Adrenal gland (tissue), 12 donors: ENCODE results near the gene ASAP2. TPM values are rescaled to one million over a fixed set of nuclear protein-coding genes. Genes with fewer than 3 reads are reported as not detected.

Experiments
- DNase-seq, 7 donors: peaks; one replicate each; pipeline ENCODE4 v3.0.0-alpha.2; 2019 to 2020
- H3K27ac ChIP-seq, 5 donors: fragments of 200-600 bp; sonication (generic) in 4 of 5; 1 replicate in 3 of 5; 2 replicates in 2 of 5; pipeline versions ENCODE4 v1.5.1 to v1.8.0; 2016 to 2020; ENCODE audit warnings: mild to moderate bottlenecking in 1 of 5
- H3K27me3 ChIP-seq: fragments of 200-600 bp; 2 replicates; pipeline ENCODE4 v1.8.0; 2021
- H3K36me3 ChIP-seq, 2 donors: fragments of 200-600 bp; replicated peaks in 1 of 2; 1 replicate in 1 of 2; 2 replicates in 1 of 2; pipeline versions ENCODE4 v1.5.1 to v1.8.0; 2018 to 2022
- H3K4me1 ChIP-seq, 2 donors: fragments of 200-600 bp; replicated peaks in 1 of 2; 1 replicate in 1 of 2; 2 replicates in 1 of 2; pipeline versions ENCODE4 v1.5.1 to v1.8.0; 2018 to 2021
- H3K4me3 ChIP-seq, 4 donors: fragments of 200-600 bp; sonication (generic) in 3 of 4; one replicate each; pipeline ENCODE4 v1.5.1; 2016 to 2018
- H3K9me3 ChIP-seq, 3 donors: fragments of 200-600 bp; sonication (generic) in 1 of 3; replicated peaks in 1 of 3; 1 replicate in 2 of 3; 2 replicates in 1 of 3; pipeline versions ENCODE4 v1.5.1 to v1.8.0; 2016 to 2021
- POLR2A ChIP-seq, 2 donors: fragments of 450-650 bp; IDR thresholded peaks; one replicate each; pipeline ENCODE4 v1.6.1; 2017; ENCODE audit warnings: antibody characterized with exemption in 2 of 2, mild to moderate bottlenecking in 2 of 2, moderate library complexity in 1 of 2
- WGBS, 4 donors: extraction: QIAGEN DNeasy Blood & Tissue Kit in 2 of 4; methylation state at CpG; one replicate each; pipeline versions ENCODE4 v1.1.5 to v1.1.7; 2013 to 2017; 5-methylcytosine and 5-hydroxymethylcytosine counted together
- intact Hi-C, 2 donors: fragments of 100-400 bp; cut with DNase I; formaldehyde crosslinking; loops; one replicate each; pipeline versions ENCODE4 v1.14.1 to v1.15.0; 2022 to 2023
- polyA plus RNA-seq, 3 donors: library from polyadenylated mRNA; stranded (reverse); fragments of 200-250 nt in 2 of 3; fragments of 350-450 nt in 1 of 3; fragmentation: Illumina TruSeq in 1 of 3; extraction: RNeasy Lipid Tissue Mini Kit (QIAGEN cat#74804) in 1 of 3; gene quantifications; one replicate each; pipeline ENCODE4 v1.2.3, GENCODE V29; 2013 to 2014
- total RNA-seq, 9 donors: library from RNA; depleted of rRNA in 4 of 9; stranded (reverse); fragments of >200 nt in 4 of 9; fragments of 120-200 nt in 1 of 9; fragmentation: NEBNext Ultra II Directional in 1 of 9; extraction: Animal tissue kit (Norgen Biotek cat#: 25700) in 1 of 9; gene quantifications; one replicate each; pipeline versions ENCODE4 v1.1.0 to v1.2.4, GENCODE V29; 2013 to 2023
- TF ChIP-seq, protein P1 (sequence below), 6 experiments: fragments of 450-650 bp in 4 of 6; fragments of 200-600 bp in 2 of 6; sonication (generic) in 1 of 6; IDR thresholded peaks; 1 replicate in 5 of 6; 2 replicates in 1 of 6; pipeline versions ENCODE4 v1.5.1 to v1.8.0; 2016 to 2021; ENCODE audit warnings: antibody characterized with exemption in 6 of 6, mild to moderate bottlenecking in 2 of 6, moderate library complexity in 1 of 6
- donor health status: healthy with polysubstance abuse.
- donor health status: Bipolar disorder and iron deficiency.
- donor health status: DM: yes; HTN: yes; CAD: no.
- donor health status: DM: no; HTN: no; CAD: no.
- donor health status: DM: no; HTN: no; CAD: no.
- donor health status: DM: yes; HTN: yes; CAD: no.

ASAP2 gene
- total and polyA plus RNA-seq, 12 donors: 5.4 to 12.9 (median 7.7) TPM

DNA sequence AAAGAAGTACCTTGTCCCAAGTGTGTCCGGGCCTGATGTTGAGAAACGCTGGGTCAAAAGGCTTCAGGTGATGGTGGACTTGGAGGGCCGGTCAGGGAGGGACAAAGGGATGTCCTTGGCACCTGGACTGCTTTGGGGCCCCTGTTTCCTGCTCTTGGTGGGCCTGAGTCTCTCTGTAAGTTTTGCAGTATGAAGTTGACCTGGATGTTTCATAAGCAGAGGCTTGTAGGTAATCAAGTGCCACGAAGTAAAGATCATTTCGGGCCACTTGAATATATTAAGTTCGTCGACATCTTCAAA is 29.4 kb downstream of the ASAP2 start:
- intact Hi-C loops: no loop called here
- TF ChIP-seq, protein P1, sequence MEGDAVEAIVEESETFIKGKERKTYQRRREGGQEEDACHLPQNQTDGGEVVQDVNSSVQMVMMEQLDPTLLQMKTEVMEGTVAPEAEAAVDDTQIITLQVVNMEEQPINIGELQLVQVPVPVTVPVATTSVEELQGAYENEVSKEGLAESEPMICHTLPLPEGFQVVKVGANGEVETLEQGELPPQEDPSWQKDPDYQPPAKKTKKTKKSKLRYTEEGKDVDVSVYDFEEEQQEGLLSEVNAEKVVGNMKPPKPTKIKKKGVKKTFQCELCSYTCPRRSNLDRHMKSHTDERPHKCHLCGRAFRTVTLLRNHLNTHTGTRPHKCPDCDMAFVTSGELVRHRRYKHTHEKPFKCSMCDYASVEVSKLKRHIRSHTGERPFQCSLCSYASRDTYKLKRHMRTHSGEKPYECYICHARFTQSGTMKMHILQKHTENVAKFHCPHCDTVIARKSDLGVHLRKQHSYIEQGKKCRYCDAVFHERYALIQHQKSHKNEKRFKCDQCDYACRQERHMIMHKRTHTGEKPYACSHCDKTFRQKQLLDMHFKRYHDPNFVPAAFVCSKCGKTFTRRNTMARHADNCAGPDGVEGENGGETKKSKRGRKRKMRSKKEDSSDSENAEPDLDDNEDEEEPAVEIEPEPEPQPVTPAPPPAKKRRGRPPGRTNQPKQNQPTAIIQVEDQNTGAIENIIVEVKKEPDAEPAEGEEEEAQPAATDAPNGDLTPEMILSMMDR (IDR thresholded peaks at IDR 0.05): no peak
- TF ChIP-seq POLR2A (IDR thresholded peaks at IDR 0.05): no peak
- DNase-seq: no peak
- Histone ChIP-seq H3K4me1 (peaks cover 0 to 55% of the 10 kb centered on the region in 2 donors), H3K4me3 (no peak overlapping the region), H3K36me3 (no peaks in the 10 kb centered on the region), H3K27me3 (no peaks in the 10 kb centered on the region), H3K9me3 (no peaks in the 10 kb centered on the region), H3K27ac (peak overlapping the region in 4 of 5 donors; percentile 34 to 95 (median 67))
- WGBS, 4 donors: 84 to 89% (median 87%) methylated on average over 7 of the region's 7 CpGs

DNA sequence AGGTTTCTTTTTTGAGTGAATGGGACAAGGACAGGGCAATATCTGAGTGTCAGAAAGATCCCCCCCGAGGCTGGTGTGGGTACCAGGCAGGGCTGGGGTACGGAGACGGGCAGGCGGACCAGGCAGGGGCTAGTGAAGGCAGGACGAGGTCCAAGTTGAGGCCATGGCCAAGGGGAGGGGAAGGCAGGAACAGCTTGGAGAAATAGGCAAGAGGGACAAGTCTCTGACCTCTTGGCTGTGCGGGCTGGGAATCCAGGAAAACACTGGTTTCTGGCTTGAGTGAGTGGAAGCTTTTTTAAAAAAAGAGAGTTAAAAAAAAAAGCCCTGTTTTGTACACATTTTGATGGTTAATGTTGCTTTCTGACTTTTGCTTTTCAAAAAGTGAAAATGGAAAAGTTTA is 30.3 kb downstream of the ASAP2 start:
- Histone ChIP-seq H3K27me3 (no peaks in the 10 kb centered on the region), H3K9me3 (no peaks in the 10 kb centered on the region), H3K36me3 (no peaks in the 10 kb centered on the region), H3K27ac (peak overlapping the region in 4 of 5 donors; percentile 55 to 87 (median 68)), H3K4me1 (peaks cover 0 to 55% of the 10 kb centered on the region in 2 donors), H3K4me3 (no peak overlapping the region)
- peak in 3 of 7 donors; percentile 30 to 59 (median 37) for DNase-seq
- intact Hi-C loops: no loop called here
- TF ChIP-seq, protein P1 (IDR thresholded peaks at IDR 0.05): no peak
- no peak for TF ChIP-seq POLR2A (IDR thresholded peaks at IDR 0.05)
- WGBS, 4 donors: 56 to 72% (median 65%) methylated on average over 6 of the region's 6 CpGs

DNA sequence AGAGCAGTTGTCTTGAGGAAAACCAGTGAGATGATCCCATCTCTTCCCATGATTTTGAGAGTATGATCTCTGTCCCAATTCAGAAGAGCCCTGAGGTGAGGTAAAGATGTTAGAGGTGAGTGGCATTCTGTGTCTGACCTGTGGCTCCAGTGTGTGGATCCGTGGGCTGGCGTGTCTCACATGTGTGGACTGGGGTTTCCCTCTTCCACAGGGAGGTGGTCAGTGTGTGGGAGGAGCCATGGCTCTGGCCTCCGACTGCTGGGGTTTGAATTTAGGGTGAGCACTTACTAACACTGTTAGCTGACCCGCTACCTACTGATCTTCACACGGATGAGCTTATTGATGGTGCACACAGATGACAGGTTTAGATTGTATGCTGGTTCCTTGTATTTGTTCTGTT is 31.2 kb downstream of the ASAP2 start:
- Histone ChIP-seq H3K27ac (peak overlapping the region in 2 of 5 donors; percentile 69 to 73), H3K27me3 (no peaks in the 10 kb centered on the region), H3K4me1 (peaks cover 0 to 55% of the 10 kb centered on the region in 2 donors), H3K4me3 (no peak overlapping the region), H3K36me3 (no peaks in the 10 kb centered on the region), H3K9me3 (no peaks in the 10 kb centered on the region)
- intact Hi-C loops: no loop called here
- DNase-seq: peak in 1 of 7 donors; percentile 43
- TF ChIP-seq, protein P1 (IDR thresholded peaks at IDR 0.05): no peak
- TF ChIP-seq POLR2A (IDR thresholded peaks at IDR 0.05): no peak
- WGBS, 4 donors: 88 to 94% (median 92%) methylated on average over 4 to 5 of the region's 5 CpGs

DNA sequence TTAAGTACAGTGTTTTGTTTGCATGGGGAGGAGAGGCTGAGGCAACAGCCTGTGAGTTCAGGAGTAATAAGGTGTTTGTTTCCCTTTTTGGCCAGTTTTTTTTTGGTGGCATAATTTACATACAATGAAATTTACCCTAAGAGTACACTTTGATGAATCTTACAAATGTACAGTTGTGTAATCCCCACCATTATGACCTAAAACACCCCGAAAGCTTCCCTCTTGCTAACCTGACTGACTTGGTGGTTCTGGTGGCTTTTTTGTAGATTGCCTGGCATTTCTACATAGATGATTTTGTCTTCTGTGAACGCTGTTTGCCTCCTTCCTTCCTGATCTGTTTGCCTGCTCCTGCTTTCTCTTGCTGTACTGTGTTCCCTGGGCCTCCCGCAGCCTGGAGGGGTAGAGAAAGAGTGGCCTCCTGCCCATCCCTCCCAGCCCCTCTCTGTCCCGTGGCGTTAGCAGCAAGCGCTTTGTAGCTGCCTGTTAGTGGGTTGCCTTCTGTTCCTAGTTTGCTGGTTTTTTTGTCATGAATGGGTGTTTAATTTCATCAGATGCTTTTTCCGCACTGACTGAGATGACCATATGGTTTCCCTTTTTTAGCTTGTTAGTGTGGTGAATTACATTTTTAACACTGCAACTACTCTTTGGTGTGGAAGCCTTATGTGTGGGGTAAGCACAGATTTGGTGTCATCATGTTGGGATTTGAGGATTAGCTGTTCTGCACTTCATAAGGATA is 32.1 kb downstream of the ASAP2 start:
- TF ChIP-seq POLR2A (IDR thresholded peaks at IDR 0.05): no peak
- TF ChIP-seq, protein P1 (IDR thresholded peaks at IDR 0.05): no peak

More for the DNA sequence above, 32.1 kb downstream of the ASAP2 start:
- DNase-seq: peak in 1 of 7 donors; percentile 21
- H3K36me3 ChIP-seq: no peaks in the 10 kb centered on the region
- H3K9me3 ChIP-seq: no peaks in the 10 kb centered on the region
- WGBS, 4 donors: 71 to 88% (median 78%) methylated on average over 7 of the region's 7 CpGs
- intact Hi-C loops: no loop called here
- H3K4me3 ChIP-seq: no peak overlapping the region
- no peaks in the 10 kb centered on the region for H3K27me3 ChIP-seq
- peak overlapping the region in 2 of 5 donors; percentile 23 to 73 for H3K27ac ChIP-seq
- H3K4me1 ChIP-seq: peaks cover 0 to 53% of the 10 kb centered on the region in 2 donors
